Cardiac fibroblast (primary cell): ENCODE measurements around the gene CLRN3.

Experiments used
- DNase-seq, 2 donors: peaks; one replicate each; pipeline versions ENCODE4 v3.0.0 to v3.0.0-alpha.2; 2010; ENCODE audit warnings: low read depth in 2 of 2
- H3K4me3 ChIP-seq, 2 donors: replicated peaks in 1 of 2; 1 replicate in 1 of 2; 2 replicates in 1 of 2; pipeline ENCODE4 v1.5.1; 2011; ENCODE audit warnings: low read depth in 2 of 2, low read length in 2 of 2, mild to moderate bottlenecking in 2 of 2, moderate library complexity in 1 of 2
- CTCF ChIP-seq: IDR thresholded peaks from one replicate; pipeline ENCODE4 v1.5.1; 2011; ENCODE audit warnings: low read depth, mild to moderate bottlenecking, low read length, inconsistent platforms

The CLRN3 gene

GRCh38 chr10:127869329-127869728, 23.4 kb downstream of the CLRN3 start:
- DNase-seq, result no peak
- no peak overlapping the region for H3K4me3 ChIP-seq
- TF ChIP-seq CTCF, result no peak

DNA sequence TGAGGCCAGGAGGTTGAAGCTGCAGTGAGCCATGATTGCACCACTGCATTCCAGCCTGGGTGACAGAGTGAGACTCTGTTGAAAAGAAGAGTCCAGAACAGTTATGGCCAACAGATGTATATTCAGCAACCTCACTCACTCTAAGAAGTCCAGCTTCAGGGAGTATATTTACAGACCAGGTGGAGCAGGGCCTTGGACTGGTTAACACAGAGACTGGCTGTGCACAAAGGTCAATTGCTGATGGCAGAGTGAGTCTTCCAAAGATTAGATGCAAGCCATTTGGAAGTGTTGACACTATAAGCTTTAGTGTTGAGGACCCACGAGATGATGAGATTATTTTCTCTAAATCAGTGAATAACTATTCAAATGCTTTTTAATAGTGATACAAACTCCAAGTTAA, 24.9 kb downstream of the CLRN3 start:
- no peak for TF ChIP-seq CTCF
- DNase-seq, result no peak
- H3K4me3 ChIP-seq, result no peak overlapping the region

- DNase-seq, result peak in 1 of 2 donors; percentile 5
- no peak for TF ChIP-seq CTCF
- H3K4me3 ChIP-seq, result no peak overlapping the region
Observed at GRCh38 chr10:127866276-127867013, 26.3 kb downstream of the CLRN3 start.

DNA sequence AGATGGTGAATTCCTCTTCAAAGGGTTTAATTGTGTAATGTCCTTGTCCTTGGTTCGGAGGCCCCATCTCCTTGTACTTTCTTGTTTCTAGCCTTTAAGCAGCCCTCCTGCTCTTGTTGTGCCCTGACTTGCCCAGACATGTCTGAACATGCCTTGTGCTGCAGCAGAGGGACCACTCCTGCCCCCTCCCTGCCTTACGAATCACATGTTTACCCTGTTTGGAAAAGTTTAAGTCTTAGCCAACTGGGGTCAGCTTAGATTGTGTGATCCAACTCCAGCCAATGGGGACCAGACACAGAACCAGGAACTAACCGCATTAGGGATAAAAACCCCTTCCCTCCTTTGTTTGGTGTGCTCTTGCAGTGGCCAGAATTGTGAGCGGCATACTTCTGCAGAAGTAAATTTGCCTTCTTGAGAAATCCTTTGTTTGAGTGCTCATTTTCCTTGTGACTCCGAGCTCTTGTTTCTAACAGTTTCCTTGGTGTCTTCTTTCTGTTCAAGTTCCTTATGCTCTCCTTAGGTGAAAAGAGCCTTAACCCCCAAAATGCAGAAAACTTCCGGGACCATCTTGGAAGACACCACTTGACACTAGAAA, 29.4 kb downstream of the CLRN3 start:
- DNase-seq, result no peak
- no peak for TF ChIP-seq CTCF
- no peak overlapping the region for H3K4me3 ChIP-seq

DNA sequence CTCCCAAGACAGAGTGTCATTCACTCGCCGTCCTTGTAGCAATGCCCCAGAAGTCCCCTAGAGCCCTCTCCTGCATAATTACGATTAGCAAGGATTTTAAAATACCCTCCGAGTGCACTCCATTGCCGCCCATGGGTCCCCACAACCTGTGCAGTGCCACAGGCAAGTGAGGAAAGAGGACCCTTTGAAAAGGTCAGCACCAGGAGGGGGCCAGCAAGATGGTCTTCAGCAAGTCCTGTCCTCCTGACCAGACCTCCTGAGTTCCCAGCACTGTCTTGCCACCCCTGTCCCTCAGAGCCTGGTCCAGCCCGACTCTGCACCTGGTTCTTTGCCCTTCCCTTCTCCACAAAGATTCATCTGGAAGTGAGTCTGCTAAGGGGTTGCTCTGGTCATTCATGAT, 32.1 kb downstream of the CLRN3 start:
- no peak for DNase-seq
- no peak for TF ChIP-seq CTCF
- H3K4me3 ChIP-seq, result no peak overlapping the region

DNA sequence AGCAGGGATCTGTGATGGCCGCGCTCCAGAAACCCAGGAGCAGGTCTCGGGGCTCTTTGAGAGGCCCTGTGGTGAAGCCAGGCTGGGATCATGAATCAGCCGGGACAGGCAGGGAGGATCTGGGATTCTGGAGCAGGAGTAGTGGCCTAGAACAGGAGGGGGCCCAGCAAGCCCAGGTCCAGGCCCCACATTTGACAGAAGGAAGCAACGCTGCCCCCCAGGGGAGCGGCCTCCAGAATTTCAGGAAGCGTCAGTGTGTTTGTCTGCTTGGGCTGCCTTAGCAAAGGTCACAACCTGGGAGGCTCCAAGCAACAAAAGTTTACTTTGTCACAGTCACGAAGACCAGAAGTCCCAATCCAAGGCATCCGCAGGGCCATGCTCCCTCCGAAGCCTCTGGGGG, 36.8 kb downstream of the CLRN3 start:
- TF ChIP-seq CTCF, result no peak
- no peak overlapping the region for H3K4me3 ChIP-seq
- DNase-seq, result no peak

DNA sequence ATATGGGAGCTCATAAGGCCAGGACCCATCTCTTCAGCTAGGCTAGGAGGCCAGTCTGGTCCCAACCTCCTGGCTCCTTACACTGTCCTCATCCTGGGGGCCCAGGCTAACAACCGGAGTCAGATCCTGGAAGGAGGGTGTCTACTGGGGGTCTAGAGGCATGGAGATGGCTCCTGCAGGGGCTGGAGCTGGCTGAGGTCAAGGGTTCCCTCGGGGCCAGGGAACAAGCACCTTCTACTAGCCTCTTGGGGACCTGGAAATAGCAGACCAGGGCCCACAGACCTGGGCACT, 37.2 kb downstream of the CLRN3 start:
- TF ChIP-seq CTCF, result no peak
- H3K4me3 ChIP-seq, result no peak overlapping the region
- no peak for DNase-seq
